GM21423 (cell line): ENCODE data around the gene TNNT1.
A peak's percentile ranks its signal among the peaks of the same experiment; 100 is the strongest.

Experiments
- ATAC-seq: cut with Tn5 transposase; IDR thresholded peaks from one replicate; pipeline ENCODE4 v1.9.1; 2021; ENCODE audit warnings: mild to moderate bottlenecking, moderate library complexity; ENCODE audit not compliant: unreplicated experiment

TNNT1 gene

DNA sequence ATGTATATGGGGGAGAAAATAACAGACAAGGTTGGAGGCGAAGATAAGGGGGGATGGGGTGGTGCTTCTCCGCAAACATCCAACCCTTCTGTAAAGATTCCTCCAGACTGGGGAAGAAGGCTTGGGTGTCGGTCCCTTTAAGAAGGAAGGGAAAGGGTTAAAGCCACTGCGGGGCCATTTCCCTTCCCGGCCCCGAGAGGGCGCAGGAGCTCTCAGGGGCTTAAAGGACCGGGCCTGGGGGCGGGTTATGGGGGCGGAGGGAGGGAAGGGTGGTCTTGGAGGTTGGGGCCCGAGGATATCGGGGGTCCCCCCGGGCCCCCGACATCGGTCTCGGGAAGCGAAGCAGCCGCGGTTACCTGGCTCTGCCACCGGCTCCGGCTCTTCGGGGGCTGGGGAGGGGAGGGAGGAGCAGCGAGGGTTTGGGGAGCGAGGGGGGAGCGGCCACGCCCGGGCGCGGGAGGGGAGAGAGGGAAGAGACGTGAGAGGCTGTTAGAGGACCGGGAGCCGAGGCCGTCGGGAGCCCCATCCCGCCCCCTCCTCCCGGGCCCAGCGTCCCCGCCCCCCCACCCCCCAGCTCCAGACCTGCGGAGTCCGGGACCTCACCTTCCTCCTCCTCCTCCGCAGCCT lies 2.8 kb downstream of the TNNT1 start:
- no peak for ATAC-seq

DNA sequence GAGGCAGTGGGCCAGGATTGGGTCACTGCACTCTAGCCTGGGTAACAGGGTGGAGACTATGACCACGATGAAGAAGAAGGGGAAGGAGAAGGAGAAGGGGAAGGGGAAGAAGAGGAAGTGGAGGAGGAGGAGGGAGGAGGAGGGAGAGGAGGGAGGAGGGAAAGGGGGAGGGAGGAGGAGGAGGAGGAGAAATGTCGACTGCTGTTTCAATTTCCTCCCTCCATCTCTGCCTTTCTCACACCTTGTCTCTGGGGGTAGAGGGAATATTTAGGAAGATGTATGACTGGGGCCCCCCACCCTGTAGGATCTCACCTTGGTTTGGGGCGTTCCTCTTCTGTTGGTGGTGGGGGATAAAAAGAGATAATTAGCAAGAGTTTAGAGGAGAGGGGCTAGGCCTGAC lies 3.8 kb downstream of the TNNT1 start:
- no peak for ATAC-seq

DNA sequence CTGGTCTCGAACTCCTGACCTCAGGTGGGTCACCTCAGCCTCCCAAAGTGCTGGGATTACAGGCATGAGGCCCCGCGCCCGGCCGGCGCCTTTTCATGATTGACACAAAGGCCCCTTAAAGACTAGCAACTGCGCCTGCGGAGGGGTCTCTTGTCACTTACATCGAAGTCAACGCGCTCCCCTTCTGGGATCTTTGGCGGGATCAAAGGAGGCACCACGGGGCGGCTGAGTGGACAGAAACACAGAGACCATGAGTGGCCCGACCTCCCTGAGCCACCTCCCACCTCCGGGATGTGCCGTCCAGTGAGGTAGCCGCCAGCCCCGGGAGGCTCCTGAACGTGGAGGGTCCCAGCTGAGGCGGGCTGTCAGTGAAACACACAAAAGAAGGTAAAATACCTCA lies 7.3 kb downstream of the TNNT1 start:
- ATAC-seq: no peak

DNA sequence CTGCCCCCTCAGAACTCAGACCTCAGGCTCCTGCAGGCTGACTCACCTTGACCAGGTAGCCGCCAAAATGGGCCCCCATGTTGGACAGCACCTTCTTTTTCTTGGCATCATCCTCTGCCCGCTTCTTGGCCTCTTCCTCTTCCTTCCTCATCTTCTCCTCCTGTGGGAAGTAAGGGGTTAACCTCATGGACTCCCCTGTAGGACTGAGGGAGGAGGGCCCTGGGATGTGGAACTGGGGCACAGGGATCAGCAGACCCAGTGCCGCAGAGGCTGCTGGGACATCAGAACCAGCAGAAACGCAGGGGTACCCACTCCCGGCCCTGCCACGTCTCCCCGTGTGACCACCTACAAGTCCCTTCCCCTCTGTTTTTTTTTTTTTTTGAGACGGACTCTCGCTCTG lies 11.1 kb downstream of the TNNT1 start:
- no peak for ATAC-seq

DNA sequence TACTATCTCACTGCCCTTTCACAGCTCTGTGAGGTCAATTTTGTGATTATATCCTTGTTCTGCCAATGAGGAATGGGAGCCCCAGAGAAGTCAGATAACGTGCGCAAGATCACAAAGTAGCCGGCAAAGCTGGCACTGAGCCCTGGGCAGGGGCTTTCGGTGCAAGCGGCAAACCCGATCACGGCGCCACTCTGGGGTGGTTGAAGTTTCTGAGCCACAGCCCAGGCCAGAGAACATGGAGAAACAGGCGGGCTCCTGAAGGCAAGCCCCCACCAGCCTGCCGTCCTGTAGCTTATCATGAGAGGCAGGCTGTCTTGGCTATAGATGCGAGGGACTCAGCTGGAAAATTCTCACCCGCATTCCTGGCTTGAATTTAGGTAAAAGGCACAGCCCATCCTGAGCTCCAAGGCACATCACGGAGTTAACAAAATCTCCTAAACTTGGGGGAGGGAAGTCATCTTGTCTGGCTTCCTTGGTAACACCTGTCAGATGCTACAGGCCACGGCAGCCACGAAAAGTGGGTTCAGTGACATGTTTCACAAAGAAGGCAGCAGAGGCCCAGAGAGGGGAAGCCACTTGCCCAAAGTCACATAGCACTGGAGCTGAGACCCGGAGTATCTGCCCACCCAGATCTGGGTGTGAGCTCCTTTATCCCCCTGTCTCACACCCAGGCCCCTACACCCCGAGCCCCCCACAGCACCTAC lies 12.5 kb downstream of the TNNT1 start:
- ATAC-seq: no peak

DNA sequence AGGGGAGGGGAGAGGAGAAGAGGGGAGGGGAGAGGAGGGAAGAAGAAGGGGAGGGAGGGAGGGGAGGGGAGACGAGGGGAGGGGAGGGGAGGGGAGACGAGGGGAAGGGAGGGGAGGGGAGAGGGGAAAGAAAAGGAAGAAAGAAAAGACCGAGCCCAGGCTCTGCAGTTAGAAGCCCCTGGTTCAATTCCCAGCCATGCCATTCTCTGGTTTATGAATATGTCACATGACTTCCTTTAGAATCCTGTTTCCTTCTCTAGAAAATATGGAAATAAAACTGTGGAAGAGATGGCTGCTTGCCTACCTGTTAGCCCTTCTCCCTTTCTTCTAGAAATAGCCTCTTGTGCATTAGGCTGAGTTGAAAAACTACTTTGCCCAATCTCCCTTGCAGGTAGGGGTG lies 14.3 kb downstream of the TNNT1 start:
- no peak for ATAC-seq

DNA sequence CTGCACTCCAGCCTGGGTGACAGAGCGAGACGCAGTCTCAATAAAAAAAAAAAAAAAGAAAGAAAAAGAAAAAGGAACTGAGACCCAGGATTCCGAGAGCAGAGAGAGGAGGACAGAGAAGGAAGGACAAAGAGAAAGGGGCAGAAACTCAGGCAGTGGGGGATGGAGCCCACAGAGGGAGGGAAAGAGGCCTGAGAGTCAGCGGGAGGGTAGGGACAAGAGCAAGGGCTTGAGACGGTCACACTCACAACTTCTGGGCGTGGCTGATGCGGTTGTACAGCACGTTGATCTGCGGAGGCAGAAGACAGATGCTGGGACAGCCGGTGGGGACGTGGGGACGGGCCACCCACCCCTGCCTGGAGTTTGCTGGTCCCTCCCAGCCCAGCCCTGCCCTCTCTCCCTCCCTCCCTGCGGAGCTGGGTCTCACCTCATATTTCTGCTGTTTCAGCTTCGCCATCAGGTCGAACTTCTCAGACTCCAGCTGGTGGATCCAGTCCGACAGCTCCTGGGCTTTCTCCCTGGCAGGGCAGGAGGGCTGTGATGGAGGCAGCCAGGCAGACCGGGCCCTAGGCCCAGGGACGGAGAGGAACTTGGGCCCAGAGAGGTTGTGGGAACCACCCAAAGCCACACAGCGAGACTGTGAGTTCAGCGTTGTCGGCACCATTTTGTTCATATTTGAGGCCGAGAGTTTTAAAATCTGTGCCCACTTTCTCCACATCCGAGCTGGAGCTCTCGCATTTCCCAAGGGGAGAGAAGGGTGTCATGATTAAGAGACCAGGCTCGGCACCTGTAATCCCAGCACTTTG lies 15.2 kb downstream of the TNNT1 start:
- ATAC-seq: no peak

DNA sequence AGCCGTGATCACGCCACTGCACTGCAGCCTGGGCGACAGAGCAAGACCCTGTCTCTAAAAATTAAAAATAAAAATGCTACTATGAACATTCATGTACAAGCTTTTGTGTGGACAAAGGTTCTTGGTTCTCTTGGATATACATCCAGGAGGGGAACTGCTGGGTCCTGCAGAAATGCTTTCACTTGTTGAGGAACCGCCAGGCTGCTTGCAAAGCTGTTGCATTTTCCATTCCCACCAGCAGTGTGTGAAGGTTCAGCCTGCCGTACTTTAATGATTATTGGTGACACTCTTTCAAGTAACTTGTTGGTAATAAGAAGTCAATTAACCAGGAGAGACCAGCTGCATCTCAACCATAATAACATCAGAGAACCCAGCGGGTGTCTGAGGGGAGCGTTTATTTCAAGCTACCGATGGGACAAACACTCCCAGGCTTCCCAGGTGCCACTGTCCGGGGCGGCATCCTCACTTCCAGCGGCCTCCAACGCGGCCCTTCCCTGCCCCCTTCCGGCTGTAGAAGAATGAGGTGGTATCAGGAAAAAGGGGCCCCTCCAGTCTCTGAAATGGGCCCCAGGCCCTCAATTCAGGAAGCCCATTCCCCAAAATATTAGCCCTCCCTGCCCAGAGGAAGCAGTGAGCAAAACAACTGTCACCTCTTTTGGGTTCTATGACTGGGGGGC lies 16.4 kb downstream of the TNNT1 start:
- no peak for ATAC-seq

DNA sequence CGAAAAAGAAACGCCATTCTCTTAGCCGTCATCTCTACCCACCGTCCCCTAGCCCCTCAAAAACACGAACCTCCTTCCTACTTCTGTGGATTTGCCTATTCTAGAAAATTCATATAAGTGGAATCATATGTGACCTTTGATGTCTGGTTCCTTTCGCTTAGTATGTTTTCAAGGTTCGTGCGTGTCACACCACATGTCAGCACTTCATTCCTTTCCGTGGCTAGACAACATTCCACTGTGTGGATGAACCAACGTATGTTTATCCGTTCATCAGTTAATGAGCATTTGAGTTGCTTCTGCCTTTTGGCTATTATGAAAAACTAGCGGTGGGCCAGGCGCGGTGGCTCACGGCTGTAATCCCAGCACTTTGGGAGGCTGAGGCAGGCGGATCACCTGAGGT lies 17.6 kb downstream of the TNNT1 start:
- ATAC-seq: no peak

DNA sequence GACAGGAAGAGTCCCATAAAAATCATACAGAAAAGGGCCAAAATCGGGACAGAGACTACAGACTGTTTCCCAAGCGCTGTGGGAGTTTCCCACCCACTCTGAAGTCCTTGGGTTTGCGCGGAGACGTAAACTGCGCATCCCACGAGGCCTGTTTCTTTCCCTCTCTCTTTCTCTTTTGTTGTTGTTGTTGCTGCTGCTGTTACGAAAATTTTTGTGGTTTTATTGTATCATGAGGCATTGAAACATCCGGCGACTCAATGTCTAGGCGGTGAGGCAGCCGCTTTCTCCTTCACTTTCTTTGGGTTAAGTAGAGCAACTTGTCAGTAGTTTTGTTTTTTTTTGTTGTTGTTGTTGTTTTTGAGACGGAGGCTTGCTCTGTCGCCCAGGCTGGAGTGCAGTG lies 30.0 kb downstream of the TNNT1 start:
- no peak for ATAC-seq

DNA sequence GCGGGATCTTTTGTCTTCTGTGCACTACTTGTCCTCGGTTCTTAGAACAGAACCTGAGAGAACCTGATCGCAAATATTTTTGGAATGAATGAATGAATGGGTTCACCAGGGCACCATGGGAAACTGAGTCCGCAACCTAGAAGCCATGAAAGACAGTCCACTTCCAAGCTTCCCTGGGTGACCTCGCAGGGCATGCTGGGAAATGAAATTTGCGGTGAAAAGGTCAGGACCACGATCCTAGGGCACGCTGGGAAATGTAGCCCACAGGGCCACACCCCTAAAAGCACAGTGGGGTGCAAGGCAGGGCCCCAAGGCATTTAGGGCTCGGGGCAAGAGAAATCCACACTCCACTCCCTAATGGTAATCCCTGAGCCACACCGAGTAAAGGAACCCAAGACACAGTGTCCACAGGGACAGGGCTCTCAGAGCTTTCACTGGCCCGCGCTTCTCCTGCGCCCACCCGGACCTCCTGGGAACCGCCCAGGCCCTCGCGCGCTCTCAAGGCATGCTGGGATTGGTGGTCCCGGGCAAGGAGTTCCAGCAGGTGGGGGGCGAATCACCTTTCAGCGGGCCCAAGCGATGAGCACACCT lies 30.5 kb downstream of the TNNT1 start:
- no peak for ATAC-seq

DNA sequence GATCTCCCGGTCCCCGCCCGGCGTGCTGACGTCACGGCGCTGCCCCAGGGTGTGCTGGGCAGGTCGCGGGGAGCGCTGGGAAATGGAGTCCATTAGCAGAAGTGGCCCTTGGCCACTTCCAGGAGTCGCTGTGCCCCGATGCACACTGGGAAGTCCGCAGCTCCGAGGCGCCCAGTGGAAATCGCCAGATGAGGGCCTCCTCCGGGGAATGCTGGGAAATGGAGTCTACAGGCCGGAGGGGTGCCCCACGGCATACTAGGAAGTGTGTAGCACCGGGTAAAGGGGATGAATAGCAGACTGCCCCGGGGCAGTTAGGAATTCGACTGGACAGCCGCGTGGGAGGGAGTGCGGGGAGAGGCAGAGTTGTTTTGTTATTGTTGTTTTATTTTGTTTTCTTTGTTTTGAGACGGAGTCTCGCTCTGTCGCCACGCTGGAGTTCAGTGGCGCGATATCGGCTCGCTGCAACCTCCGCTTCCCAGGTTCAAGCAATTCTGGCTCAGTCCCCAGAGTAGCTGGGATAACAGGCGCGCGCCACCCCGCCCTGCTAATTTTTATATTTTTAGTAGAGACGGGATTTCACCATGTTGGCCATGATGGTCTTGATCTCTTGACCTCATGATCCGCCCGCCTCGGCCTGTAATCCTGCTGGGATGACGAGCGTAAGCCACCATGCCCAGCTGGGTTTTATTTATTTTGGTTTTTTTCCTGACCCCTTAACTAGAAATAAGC lies 31.2 kb downstream of the TNNT1 start:
- peak; percentile 84 for ATAC-seq

DNA sequence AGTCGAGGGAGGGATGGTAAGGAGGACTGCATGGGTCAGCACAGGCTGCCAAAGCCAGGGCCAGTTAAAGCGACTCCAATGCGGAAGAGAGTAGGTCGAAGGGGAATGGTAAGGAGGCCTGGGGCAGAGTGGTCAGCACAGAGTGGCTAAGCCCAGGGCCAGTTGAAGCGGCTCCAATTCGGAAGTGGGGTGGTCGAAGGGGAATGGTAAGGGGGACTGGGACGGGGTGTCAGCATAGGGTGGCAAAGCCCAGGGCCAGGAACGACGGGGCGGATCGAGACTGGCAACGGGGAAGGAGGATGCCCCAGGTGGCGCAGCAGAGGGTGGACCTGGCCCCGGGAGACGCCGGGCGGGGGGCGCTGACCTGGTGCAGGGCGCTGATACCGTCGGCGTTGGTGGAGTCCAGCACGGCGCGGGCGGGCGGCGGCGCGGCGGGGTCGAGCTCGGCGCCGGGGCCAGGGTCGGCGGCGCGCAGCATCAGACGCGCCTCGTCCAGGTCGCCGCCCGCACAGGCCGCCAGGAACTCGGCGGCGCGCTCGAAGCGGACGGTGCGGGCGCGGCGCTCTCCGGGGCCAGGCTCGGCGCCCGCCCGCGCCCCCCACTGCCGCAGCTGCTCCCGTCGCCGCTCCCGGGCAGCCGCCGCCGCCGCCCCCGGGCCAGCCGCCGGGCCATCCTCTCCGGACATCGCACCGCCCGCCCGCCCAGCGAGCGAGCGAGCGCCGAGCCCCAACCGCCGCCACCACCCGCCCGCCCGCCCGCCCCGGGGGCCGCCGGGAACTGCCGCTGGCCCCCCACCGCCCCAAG lies 31.9 kb downstream of the TNNT1 start, which contains the start of gene PPP1R12C:
PPP1R12C (minus strand) TSS at position 779 of the 804 bp plus-strand sequence; CDS start at position 685, 94 bp downstream.
- peak; percentile 10 for ATAC-seq

DNA sequence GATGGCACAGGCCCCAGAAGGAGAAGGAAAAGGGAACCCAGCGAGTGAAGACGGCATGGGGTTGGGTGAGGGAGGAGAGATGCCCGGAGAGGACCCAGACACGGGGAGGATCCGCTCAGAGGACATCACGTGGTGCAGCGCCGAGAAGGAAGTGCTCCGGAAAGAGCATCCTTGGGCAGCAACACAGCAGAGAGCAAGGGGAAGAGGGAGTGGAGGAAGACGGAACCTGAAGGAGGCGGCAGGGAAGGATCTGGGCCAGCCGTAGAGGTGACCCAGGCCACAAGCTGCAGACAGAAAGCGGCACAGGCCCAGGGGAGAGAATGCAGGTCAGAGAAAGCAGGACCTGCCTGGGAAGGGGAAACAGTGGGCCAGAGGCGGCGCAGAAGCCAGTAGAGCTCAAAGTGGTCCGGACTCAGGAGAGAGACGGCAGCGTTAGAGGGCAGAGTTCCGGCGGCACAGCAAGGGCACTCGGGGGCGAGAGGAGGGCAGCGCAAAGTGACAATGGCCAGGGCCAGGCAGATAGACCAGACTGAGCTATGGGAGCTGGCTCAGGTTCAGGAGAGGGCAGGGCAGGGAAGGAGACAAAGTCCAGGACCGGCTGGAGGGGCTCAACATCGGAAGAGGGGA lies 32.7 kb downstream of the TNNT1 start:
- ATAC-seq: no peak

DNA sequence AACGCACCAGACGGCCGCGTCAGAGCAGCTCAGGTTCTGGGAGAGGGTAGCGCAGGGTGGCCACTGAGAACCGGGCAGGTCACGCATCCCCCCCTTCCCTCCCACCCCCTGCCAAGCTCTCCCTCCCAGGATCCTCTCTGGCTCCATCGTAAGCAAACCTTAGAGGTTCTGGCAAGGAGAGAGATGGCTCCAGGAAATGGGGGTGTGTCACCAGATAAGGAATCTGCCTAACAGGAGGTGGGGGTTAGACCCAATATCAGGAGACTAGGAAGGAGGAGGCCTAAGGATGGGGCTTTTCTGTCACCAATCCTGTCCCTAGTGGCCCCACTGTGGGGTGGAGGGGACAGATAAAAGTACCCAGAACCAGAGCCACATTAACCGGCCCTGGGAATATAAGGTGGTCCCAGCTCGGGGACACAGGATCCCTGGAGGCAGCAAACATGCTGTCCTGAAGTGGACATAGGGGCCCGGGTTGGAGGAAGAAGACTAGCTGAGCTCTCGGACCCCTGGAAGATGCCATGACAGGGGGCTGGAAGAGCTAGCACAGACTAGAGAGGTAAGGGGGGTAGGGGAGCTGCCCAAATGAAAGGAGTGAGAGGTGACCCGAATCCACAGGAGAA lies 33.5 kb downstream of the TNNT1 start:
- ATAC-seq: no peak

DNA sequence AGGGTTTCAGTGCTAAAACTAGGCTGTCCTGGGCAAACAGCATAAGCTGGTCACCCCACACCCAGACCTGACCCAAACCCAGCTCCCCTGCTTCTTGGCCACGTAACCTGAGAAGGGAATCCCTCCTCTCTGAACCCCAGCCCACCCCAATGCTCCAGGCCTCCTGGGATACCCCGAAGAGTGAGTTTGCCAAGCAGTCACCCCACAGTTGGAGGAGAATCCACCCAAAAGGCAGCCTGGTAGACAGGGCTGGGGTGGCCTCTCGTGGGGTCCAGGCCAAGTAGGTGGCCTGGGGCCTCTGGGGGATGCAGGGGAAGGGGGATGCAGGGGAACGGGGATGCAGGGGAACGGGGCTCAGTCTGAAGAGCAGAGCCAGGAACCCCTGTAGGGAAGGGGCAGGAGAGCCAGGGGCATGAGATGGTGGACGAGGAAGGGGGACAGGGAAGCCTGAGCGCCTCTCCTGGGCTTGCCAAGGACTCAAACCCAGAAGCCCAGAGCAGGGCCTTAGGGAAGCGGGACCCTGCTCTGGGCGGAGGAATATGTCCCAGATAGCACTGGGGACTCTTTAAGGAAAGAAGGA lies 34.4 kb downstream of the TNNT1 start:
- no peak for ATAC-seq

DNA sequence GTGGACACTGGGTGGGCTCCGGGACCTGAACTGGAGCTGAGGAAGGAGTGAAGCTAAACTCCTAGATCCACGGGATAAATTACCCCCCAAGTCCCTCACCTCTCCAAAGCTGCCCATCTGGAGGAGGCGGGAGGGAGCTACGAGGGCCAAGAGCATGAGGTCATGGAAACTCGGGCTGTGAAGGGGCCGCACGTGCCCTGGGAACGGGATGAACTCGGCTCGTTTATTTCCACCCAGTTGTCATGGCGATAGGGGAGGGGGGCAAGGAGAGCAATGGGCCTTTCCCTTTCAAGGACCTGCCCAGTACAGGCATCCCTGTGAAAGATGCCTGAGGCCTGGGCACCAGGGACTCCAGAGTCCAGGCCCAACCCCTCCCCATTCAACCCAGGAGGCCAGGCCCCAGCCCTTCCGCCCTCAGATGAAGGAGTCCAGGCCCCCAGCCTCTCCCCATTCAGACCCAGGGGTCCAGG lies 35.4 kb downstream of the TNNT1 start:
- no peak for ATAC-seq
